Measurements from ENCODE around the gene CACNA1G.

The CACNA1G gene

GRCh38 chr17:50580646-50581045 lies 20.1 kb downstream of the CACNA1G start:
- H3K4me1 Mint-ChIP-seq (ENCODE audit: low read depth), result no peaks in the 10 kb centered on the region
- no peak overlapping the region for H3K27ac Mint-ChIP-seq
- peaks cover 12% of the 10 kb centered on the region for H3K27me3 Mint-ChIP-seq
- no peaks in the 10 kb centered on the region for H3K9me3 Mint-ChIP-seq
- no peaks in the 10 kb centered on the region for H3K36me3 Mint-ChIP-seq (ENCODE audit: low read depth)
- no peak overlapping the region for H3K4me3 Mint-ChIP-seq

GRCh38 chr17:50581316-50581715 lies 20.8 kb downstream of the CACNA1G start:
- Mint-ChIP-seq H3K36me3 (ENCODE audit: low read depth) (no peaks in the 10 kb centered on the region), H3K4me3 (no peak overlapping the region), H3K9me3 (no peaks in the 10 kb centered on the region), H3K4me1 (ENCODE audit: low read depth) (no peaks in the 10 kb centered on the region), H3K27ac (no peak overlapping the region), H3K27me3 (peaks cover 12% of the 10 kb centered on the region)

- Mint-ChIP-seq H3K27me3 (peaks cover 12% of the 10 kb centered on the region), H3K4me1 (ENCODE audit: low read depth) (no peaks in the 10 kb centered on the region), H3K9me3 (no peaks in the 10 kb centered on the region), H3K27ac (no peak overlapping the region), H3K36me3 (ENCODE audit: low read depth) (no peaks in the 10 kb centered on the region), H3K4me3 (no peak overlapping the region)
These were observed 22.2 kb downstream of the CACNA1G start for GRCh38 chr17:50582741-50583140.

GRCh38 chr17:50583641-50584040 lies 23.1 kb downstream of the CACNA1G start:
- no peaks in the 10 kb centered on the region for H3K9me3 Mint-ChIP-seq
- H3K4me1 Mint-ChIP-seq (ENCODE audit: low read depth), result no peaks in the 10 kb centered on the region
- H3K27me3 Mint-ChIP-seq, result peaks cover 10% of the 10 kb centered on the region
- H3K27ac Mint-ChIP-seq, result no peak overlapping the region
- H3K36me3 Mint-ChIP-seq (ENCODE audit: low read depth), result no peaks in the 10 kb centered on the region
- no peak overlapping the region for H3K4me3 Mint-ChIP-seq

- no peaks in the 10 kb centered on the region for H3K4me1 Mint-ChIP-seq (ENCODE audit: low read depth)
- peaks cover 7% of the 10 kb centered on the region for H3K27me3 Mint-ChIP-seq
- H3K27ac Mint-ChIP-seq, result no peak overlapping the region
- H3K4me3 Mint-ChIP-seq, result no peak overlapping the region
- H3K9me3 Mint-ChIP-seq, result no peaks in the 10 kb centered on the region
- no peaks in the 10 kb centered on the region for H3K36me3 Mint-ChIP-seq (ENCODE audit: low read depth)
These were observed 23.6 kb downstream of the CACNA1G start for GRCh38 chr17:50584116-50584515.

GRCh38 chr17:50584749-50585148 lies 24.2 kb downstream of the CACNA1G start:
- H3K4me3 Mint-ChIP-seq, result no peak overlapping the region
- H3K4me1 Mint-ChIP-seq (ENCODE audit: low read depth), result no peaks in the 10 kb centered on the region
- peaks cover 7% of the 10 kb centered on the region for H3K27me3 Mint-ChIP-seq
- H3K9me3 Mint-ChIP-seq, result no peaks in the 10 kb centered on the region
- H3K27ac Mint-ChIP-seq, result no peak overlapping the region
- no peaks in the 10 kb centered on the region for H3K36me3 Mint-ChIP-seq (ENCODE audit: low read depth)

- Mint-ChIP-seq H3K4me3 (no peak overlapping the region), H3K27me3 (peaks cover 7% of the 10 kb centered on the region), H3K4me1 (ENCODE audit: low read depth) (no peaks in the 10 kb centered on the region), H3K27ac (no peak overlapping the region), H3K36me3 (ENCODE audit: low read depth) (no peaks in the 10 kb centered on the region), H3K9me3 (no peaks in the 10 kb centered on the region)
These were observed 24.8 kb downstream of the CACNA1G start for GRCh38 chr17:50585346-50585745.

- H3K4me1 Mint-ChIP-seq (ENCODE audit: low read depth), result no peaks in the 10 kb centered on the region
- H3K27ac Mint-ChIP-seq, result no peak overlapping the region
- H3K36me3 Mint-ChIP-seq (ENCODE audit: low read depth), result no peaks in the 10 kb centered on the region
- peaks cover 7% of the 10 kb centered on the region for H3K27me3 Mint-ChIP-seq
- no peak overlapping the region for H3K4me3 Mint-ChIP-seq
- no peaks in the 10 kb centered on the region for H3K9me3 Mint-ChIP-seq
These were observed 25.4 kb downstream of the CACNA1G start for GRCh38 chr17:50585891-50586290.

- no peaks in the 10 kb centered on the region for H3K36me3 Mint-ChIP-seq (ENCODE audit: low read depth)
- H3K4me3 Mint-ChIP-seq, result no peak overlapping the region
- peaks cover 6% of the 10 kb centered on the region for H3K27me3 Mint-ChIP-seq
- no peaks in the 10 kb centered on the region for H3K9me3 Mint-ChIP-seq
- no peaks in the 10 kb centered on the region for H3K4me1 Mint-ChIP-seq (ENCODE audit: low read depth)
- no peak overlapping the region for H3K27ac Mint-ChIP-seq
These were observed 26.1 kb downstream of the CACNA1G start for GRCh38 chr17:50586421-50587247.

GRCh38 chr17:50587571-50587970 lies 27.1 kb downstream of the CACNA1G start:
- Mint-ChIP-seq H3K27ac (no peak overlapping the region), H3K27me3 (no peaks in the 10 kb centered on the region), H3K4me1 (ENCODE audit: low read depth) (no peaks in the 10 kb centered on the region), H3K36me3 (ENCODE audit: low read depth) (no peaks in the 10 kb centered on the region), H3K9me3 (no peaks in the 10 kb centered on the region), H3K4me3 (no peak overlapping the region)

- Mint-ChIP-seq H3K27ac (no peak overlapping the region), H3K4me3 (no peak overlapping the region), H3K27me3 (no peaks in the 10 kb centered on the region), H3K4me1 (ENCODE audit: low read depth) (no peaks in the 10 kb centered on the region), H3K36me3 (ENCODE audit: low read depth) (no peaks in the 10 kb centered on the region), H3K9me3 (no peaks in the 10 kb centered on the region)
These were observed 28.0 kb downstream of the CACNA1G start for GRCh38 chr17:50588391-50589049.

GRCh38 chr17:50589095-50589705 lies 28.7 kb downstream of the CACNA1G start:
- H3K4me1 Mint-ChIP-seq (ENCODE audit: low read depth), result no peaks in the 10 kb centered on the region
- H3K36me3 Mint-ChIP-seq (ENCODE audit: low read depth), result no peaks in the 10 kb centered on the region
- no peak overlapping the region for H3K27ac Mint-ChIP-seq
- no peak overlapping the region for H3K4me3 Mint-ChIP-seq
- no peaks in the 10 kb centered on the region for H3K9me3 Mint-ChIP-seq
- no peaks in the 10 kb centered on the region for H3K27me3 Mint-ChIP-seq

GRCh38 chr17:50590946-50591737 lies 30.6 kb downstream of the CACNA1G start:
- H3K27me3 Mint-ChIP-seq, result no peaks in the 10 kb centered on the region
- no peaks in the 10 kb centered on the region for H3K9me3 Mint-ChIP-seq
- no peaks in the 10 kb centered on the region for H3K36me3 Mint-ChIP-seq (ENCODE audit: low read depth)
- no peaks in the 10 kb centered on the region for H3K4me1 Mint-ChIP-seq (ENCODE audit: low read depth)
- no peak overlapping the region for H3K4me3 Mint-ChIP-seq
- no peak overlapping the region for H3K27ac Mint-ChIP-seq

- Mint-ChIP-seq H3K27me3 (no peaks in the 10 kb centered on the region), H3K27ac (no peak overlapping the region), H3K4me1 (ENCODE audit: low read depth) (no peaks in the 10 kb centered on the region), H3K36me3 (ENCODE audit: low read depth) (no peaks in the 10 kb centered on the region), H3K4me3 (no peak overlapping the region), H3K9me3 (no peaks in the 10 kb centered on the region)
These were observed 32.8 kb downstream of the CACNA1G start for GRCh38 chr17:50593321-50593720.

Measured in stimulated activated naive CD8-positive, alpha-beta T cell treated with anti-CD3 and anti-CD28 coated beads, Interleukin-15, Interleukin-2, amounts not matched to agents 100 ng/mL and 50 ng/mL, for 24 hours (primary cell).